ENCODE results near the gene GUCY1A2.

Gene GUCY1A2

DNA sequence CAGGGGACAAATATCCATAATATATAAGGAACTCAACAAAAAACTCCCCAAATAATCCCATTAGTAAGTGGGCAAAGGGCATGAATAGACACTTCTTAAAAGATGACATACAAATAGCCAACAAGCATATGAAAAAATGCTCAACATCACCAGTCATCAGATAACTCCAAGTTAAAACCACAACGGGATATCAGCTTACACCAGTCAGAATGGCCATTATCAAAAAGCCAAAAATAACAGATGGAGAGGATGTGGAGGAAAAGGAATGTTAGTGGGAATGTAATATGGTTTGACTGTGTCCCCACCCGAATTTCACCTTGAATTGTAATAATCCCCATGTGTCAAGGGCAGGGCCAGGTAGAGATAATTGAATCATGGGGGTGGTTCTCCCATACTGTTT, 350.1 kb downstream of the GUCY1A2 start:
- no peak for DNase-seq
- Mint-ChIP-seq H3K27me3 (no peaks in the 10 kb centered on the region), H3K4me3 (no peak overlapping the region), H3K4me1 (no peaks in the 10 kb centered on the region), H3K27ac (no peak overlapping the region), H3K9me3 (peaks cover 5 to 8% of the 10 kb centered on the region in 2 donors)
- ATAC-seq = no peak

- DNase-seq (no peak), ATAC-seq (no peak)
- Mint-ChIP-seq H3K4me1 (no peaks in the 10 kb centered on the region), H3K9me3 (peaks cover 0 to 14% of the 10 kb centered on the region in 2 donors), H3K27me3 (no peaks in the 10 kb centered on the region), H3K4me3 (no peak overlapping the region), H3K27ac (no peak overlapping the region)
These were observed 361.6 kb downstream of the GUCY1A2 start for GRCh38 chr11:106656646-106657045.

DNA sequence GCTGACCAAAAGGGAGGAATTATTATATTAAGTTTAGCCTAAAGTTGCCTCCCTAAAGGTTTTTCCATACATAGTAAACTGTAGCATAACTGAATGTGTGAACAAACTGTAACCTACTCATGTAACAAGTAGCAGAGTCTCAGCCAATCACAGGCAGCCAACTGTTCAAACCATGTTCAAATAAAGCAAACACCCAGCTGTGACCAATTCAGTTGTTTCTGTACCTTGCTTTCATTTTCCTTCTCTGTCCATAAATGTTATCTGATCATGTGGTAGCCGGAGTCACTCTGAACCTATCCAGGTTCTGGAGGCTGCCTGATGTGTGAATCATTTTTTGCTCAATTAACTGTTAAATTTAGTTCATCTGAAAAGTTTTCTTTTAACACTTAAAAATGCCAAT, 373.5 kb downstream of the GUCY1A2 start:
- DNase-seq (no peak), ATAC-seq (no peak)
- H3K27me3 Mint-ChIP-seq = no peaks in the 10 kb centered on the region
- no peak overlapping the region for H3K27ac Mint-ChIP-seq
- H3K4me1 Mint-ChIP-seq = no peaks in the 10 kb centered on the region
- no peak overlapping the region for H3K4me3 Mint-ChIP-seq
- peaks cover 7 to 8% of the 10 kb centered on the region in 2 donors for H3K9me3 Mint-ChIP-seq

DNA sequence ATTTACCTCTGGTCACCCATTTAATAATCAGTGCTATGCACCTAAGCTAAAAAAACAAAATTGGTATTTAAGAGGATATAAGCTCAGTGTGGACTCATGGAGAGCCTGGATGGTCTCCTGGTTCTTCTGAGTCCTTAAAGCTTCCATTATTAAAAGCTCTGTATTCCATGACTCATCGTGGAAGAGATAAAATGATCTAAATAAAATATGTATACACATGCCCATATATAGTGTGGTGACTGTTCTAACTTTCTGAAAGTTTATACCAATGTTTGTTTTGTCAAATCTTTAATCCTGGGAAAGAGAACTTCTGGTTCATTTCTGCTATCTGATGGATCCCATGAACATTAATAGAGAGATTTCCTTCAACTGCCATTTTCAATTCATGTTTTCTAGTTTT, 375.9 kb downstream of the GUCY1A2 start:
- H3K4me3 Mint-ChIP-seq = no peak overlapping the region
- H3K4me1 Mint-ChIP-seq = no peaks in the 10 kb centered on the region
- no peak for ATAC-seq
- no peaks in the 10 kb centered on the region for H3K27me3 Mint-ChIP-seq
- no peak for DNase-seq
- peaks cover 7 to 8% of the 10 kb centered on the region in 2 donors for H3K9me3 Mint-ChIP-seq
- no peak overlapping the region for H3K27ac Mint-ChIP-seq

- no peak overlapping the region for H3K27ac Mint-ChIP-seq
- no peak for ATAC-seq
- H3K27me3 Mint-ChIP-seq = no peaks in the 10 kb centered on the region
- H3K4me1 Mint-ChIP-seq = no peaks in the 10 kb centered on the region
- no peak overlapping the region for H3K4me3 Mint-ChIP-seq
- peaks cover 5 to 9% of the 10 kb centered on the region in 2 donors for H3K9me3 Mint-ChIP-seq
- no peak for DNase-seq
These were observed 386.0 kb downstream of the GUCY1A2 start for GRCh38 chr11:106632283-106632682.

- H3K27ac Mint-ChIP-seq = no peak overlapping the region
- peaks cover 12% of the 10 kb centered on the region in 2 donors for H3K9me3 Mint-ChIP-seq
- no peak overlapping the region for H3K4me3 Mint-ChIP-seq
- H3K27me3 Mint-ChIP-seq = no peaks in the 10 kb centered on the region
- H3K4me1 Mint-ChIP-seq = no peaks in the 10 kb centered on the region
- DNase-seq = no peak
- ATAC-seq = no peak
These were observed 390.6 kb downstream of the GUCY1A2 start for GRCh38 chr11:106627694-106628093.

DNA sequence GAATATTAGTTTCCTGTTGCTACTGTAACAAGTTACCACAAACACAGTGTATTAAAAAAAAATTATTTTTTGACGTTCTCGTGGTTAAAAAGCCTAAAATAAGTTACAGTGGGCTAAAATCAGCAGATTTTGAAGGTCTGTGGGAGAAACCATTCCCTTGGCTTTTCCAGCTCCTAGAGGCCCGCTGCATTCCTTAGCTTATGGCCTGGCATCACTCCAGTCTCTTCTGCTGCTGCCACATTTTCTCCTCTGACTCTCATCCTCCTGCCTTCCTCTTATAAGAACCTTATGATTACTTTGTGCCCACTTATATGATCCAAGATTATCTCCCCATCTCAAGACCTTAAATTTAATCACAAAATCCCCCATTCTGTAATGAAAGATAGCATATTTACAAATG, 392.7 kb downstream of the GUCY1A2 start:
- Mint-ChIP-seq H3K9me3 (peaks cover 15 to 16% of the 10 kb centered on the region in 2 donors), H3K27ac (no peak overlapping the region), H3K4me1 (no peaks in the 10 kb centered on the region), H3K4me3 (no peak overlapping the region), H3K27me3 (no peaks in the 10 kb centered on the region)
- no peak for DNase-seq
- no peak for ATAC-seq

GRCh38 chr11:106624377-106624776, 393.9 kb downstream of the GUCY1A2 start:
- Mint-ChIP-seq H3K27me3 (no peaks in the 10 kb centered on the region), H3K9me3 (peaks cover 15 to 16% of the 10 kb centered on the region in 2 donors), H3K27ac (no peak overlapping the region), H3K4me3 (no peak overlapping the region), H3K4me1 (no peaks in the 10 kb centered on the region)
- ATAC-seq (no peak), DNase-seq (no peak)

Data from stimulated activated naive CD8-positive, alpha-beta T cell treated with anti-CD3 and anti-CD28 coated beads, Interleukin-15, amount 100 ng/mL, for 72 hours (primary cell).